MM.1S (cell line): ENCODE results near the gene ALG9.

ENCODE experiments used
- DNase-seq: peaks from one replicate; pipeline ENCODE4 v3.0.0-alpha.2; 2015
- H2AFZ ChIP-seq: fragments of 300-600 bp; sonication (generic); 2 replicates; pipeline ENCODE4 v1.6.0; 2016; ENCODE audit warnings: antibody characterized with exemption, low read length
- H3F3A ChIP-seq: fragments of 300-600 bp; sonication (generic); 2 replicates; pipeline ENCODE4 v1.6.1; 2016; ENCODE audit warnings: mild to moderate bottlenecking, antibody characterized with exemption, low read length, moderate library complexity, mixed read lengths; ENCODE audit not compliant: insufficient read depth
- H3K27ac ChIP-seq: fragments of 300-600 bp; sonication (generic); 2 replicates; pipeline ENCODE4 v1.5.1; 2016; ENCODE audit warnings: mild to moderate bottlenecking, low read length
- H3K27me3 ChIP-seq: fragments of 300-600 bp; sonication (generic); replicated peaks from 2 replicates; pipeline ENCODE4 v1.6.0; 2016; ENCODE audit warnings: low read length; ENCODE audit not compliant: insufficient read depth
- H3K36me3 ChIP-seq: fragments of 300-600 bp; sonication (generic); replicated peaks from 2 replicates; pipeline ENCODE4 v1.6.1; 2016; ENCODE audit warnings: mild to moderate bottlenecking, low read length, mixed read lengths; ENCODE audit not compliant: insufficient read depth
- H3K4me1 ChIP-seq: fragments of 300-600 bp; sonication (generic); 2 replicates; pipeline ENCODE4 v1.6.1; 2016; ENCODE audit warnings: low read length, mixed read lengths
- H3K4me2 ChIP-seq: fragments of 300-600 bp; sonication (generic); 2 replicates; pipeline ENCODE4 v1.6.0; 2016; ENCODE audit warnings: low read depth, low read length
- H3K4me3 ChIP-seq: fragments of 300-600 bp; sonication (generic); 2 replicates; pipeline ENCODE4 v1.5.1; 2016; ENCODE audit warnings: low read length, mixed read lengths
- H3K79me2 ChIP-seq: fragments of 300-600 bp; sonication (generic); 2 replicates; pipeline ENCODE4 v1.6.1; 2016; ENCODE audit warnings: mixed run types, low read length, mixed read lengths
- H3K9ac ChIP-seq: fragments of 300-600 bp; sonication (generic); 2 replicates; pipeline ENCODE4 v1.6.1; 2016; ENCODE audit warnings: low read length, mixed read lengths
- H3K9me2 ChIP-seq: fragments of 300-600 bp; sonication (generic); replicated peaks from 2 replicates; pipeline ENCODE4 v1.6.1; 2016; ENCODE audit warnings: mild to moderate bottlenecking, low read length, mixed read lengths; ENCODE audit not compliant: insufficient read depth
- H3K9me3 ChIP-seq: fragments of 300-600 bp; sonication (generic); replicated peaks from 2 replicates; pipeline ENCODE4 v1.6.1; 2016; ENCODE audit warnings: mild to moderate bottlenecking, low read length, mixed read lengths; ENCODE audit not compliant: insufficient read depth
- H4K20me1 ChIP-seq: fragments of 300-600 bp; sonication (generic); 2 replicates; pipeline ENCODE4 v1.6.1; 2016; ENCODE audit warnings: mild to moderate bottlenecking, low read length, moderate library complexity, mixed read lengths; ENCODE audit not compliant: insufficient read depth
- EZH2 ChIP-seq: fragments of 300-600 bp; sonication (generic); optimal IDR thresholded peaks from 2 replicates; pipeline ENCODE3; 2017; ENCODE audit warnings: low read depth, mild to moderate bottlenecking, antibody characterized with exemption, low read length, mixed read lengths
- EZH2phosphoT487 ChIP-seq: fragments of 300-600 bp; sonication (generic); IDR thresholded peaks from 2 replicates; pipeline ENCODE4 v1.6.1; 2018; ENCODE audit warnings: antibody characterized with exemption, low read length
- TF ChIP-seq, protein P1 (sequence below): fragments of 300-600 bp; sonication (generic); IDR thresholded peaks from 2 replicates; pipeline ENCODE4 v1.5.1; 2016; ENCODE audit warnings: antibody characterized with exemption, low read length, mixed read lengths

ALG9 gene

DNA sequence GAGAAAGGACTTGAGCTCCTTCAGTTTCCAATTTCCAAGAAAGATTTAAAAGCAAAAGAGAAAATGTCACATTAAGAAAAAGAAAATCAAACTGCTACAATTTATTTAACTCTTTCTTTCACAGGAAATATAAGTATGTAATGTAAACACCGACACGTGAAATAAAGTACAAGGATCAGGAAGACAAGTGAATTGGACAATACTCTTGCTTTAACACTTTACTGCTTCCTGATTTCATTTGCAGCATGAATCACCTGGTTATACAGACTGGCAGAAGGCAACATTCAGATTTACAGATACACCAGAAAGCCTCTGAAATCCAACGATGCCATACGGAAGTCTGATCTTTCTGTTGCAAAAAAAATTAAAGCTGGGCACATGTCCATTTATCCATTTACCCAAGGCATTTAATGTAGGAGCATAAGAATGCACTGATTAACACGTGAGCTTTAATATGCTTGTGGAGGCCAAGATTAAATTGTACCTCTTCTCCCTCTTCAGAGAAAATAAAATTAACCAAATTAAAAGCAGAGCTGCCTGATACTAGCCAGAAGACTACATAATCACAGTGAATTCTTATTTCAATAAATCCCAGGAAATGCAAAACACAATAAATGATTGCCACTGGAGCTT is 89.2 kb downstream of the ALG9 start:
- no peak for DNase-seq
- Histone ChIP-seq H3K9me2 (no peaks in the 10 kb centered on the region), H3K9ac (no peak overlapping the region), H3F3A (no peaks in the 10 kb centered on the region), H3K4me3 (no peak overlapping the region), H3K79me2 (no peaks in the 10 kb centered on the region), H3K27ac (no peak overlapping the region), H2AFZ (no peak overlapping the region), H3K27me3 (no peaks in the 10 kb centered on the region), H4K20me1 (no peaks in the 10 kb centered on the region), H3K9me3 (no peaks in the 10 kb centered on the region), H3K4me2 (no peak overlapping the region), H3K4me1 (no peaks in the 10 kb centered on the region; the same call in 1 of the 2 replicates), H3K36me3 (no peaks in the 10 kb centered on the region)
- TF ChIP-seq, protein P1, sequence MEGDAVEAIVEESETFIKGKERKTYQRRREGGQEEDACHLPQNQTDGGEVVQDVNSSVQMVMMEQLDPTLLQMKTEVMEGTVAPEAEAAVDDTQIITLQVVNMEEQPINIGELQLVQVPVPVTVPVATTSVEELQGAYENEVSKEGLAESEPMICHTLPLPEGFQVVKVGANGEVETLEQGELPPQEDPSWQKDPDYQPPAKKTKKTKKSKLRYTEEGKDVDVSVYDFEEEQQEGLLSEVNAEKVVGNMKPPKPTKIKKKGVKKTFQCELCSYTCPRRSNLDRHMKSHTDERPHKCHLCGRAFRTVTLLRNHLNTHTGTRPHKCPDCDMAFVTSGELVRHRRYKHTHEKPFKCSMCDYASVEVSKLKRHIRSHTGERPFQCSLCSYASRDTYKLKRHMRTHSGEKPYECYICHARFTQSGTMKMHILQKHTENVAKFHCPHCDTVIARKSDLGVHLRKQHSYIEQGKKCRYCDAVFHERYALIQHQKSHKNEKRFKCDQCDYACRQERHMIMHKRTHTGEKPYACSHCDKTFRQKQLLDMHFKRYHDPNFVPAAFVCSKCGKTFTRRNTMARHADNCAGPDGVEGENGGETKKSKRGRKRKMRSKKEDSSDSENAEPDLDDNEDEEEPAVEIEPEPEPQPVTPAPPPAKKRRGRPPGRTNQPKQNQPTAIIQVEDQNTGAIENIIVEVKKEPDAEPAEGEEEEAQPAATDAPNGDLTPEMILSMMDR, result no peak
- TF ChIP-seq EZH2 (no peak), EZH2phosphoT487 (no peak)

DNA sequence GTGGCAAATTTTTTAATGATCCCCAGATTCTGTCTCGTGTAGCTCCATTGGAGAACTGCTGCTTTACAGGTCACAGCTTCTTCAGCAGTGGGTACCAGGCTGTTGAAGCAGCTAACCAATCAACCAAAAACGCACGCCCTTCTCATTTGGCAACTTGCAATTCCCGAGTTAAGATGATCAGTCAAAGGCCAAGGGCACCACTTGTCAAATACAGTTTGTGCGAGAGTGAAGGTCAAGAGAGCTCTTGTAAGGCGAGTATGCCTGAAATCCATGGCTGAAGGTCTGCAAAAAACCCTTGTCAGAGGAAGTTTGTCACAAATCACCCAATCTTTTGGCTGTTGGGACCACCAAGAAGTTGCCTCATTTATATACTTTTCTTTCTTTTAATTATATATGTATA is 92.3 kb downstream of the ALG9 start:
- no peaks in the 10 kb centered on the region for H3K9me2 ChIP-seq
- peaks cover 11% of the 10 kb centered on the region for H3K4me1 ChIP-seq
- no peak for TF ChIP-seq EZH2phosphoT487
- TF ChIP-seq, protein P1, result no peak
- no peak for TF ChIP-seq EZH2
- no peaks in the 10 kb centered on the region for H3F3A ChIP-seq
- no peak overlapping the region for H3K9ac ChIP-seq
- no peak for DNase-seq
- no peaks in the 10 kb centered on the region for H3K79me2 ChIP-seq
- no peak overlapping the region for H3K4me3 ChIP-seq
- no peaks in the 10 kb centered on the region for H3K36me3 ChIP-seq
- H3K27me3 ChIP-seq, result no peaks in the 10 kb centered on the region
- H3K4me2 ChIP-seq, result no peak overlapping the region
- H4K20me1 ChIP-seq, result no peaks in the 10 kb centered on the region
- no peaks in the 10 kb centered on the region for H3K9me3 ChIP-seq
- no peak overlapping the region for H3K27ac ChIP-seq
- H2AFZ ChIP-seq, result no peak overlapping the region

GRCh38 chr11:111778047-111778558 is 93.3 kb downstream of the ALG9 start:
- Histone ChIP-seq H3K4me2 (no peak overlapping the region), H3K27me3 (no peaks in the 10 kb centered on the region), H3K27ac (no peak overlapping the region), H3K36me3 (no peaks in the 10 kb centered on the region), H3K9ac (no peak overlapping the region), H3K9me3 (no peaks in the 10 kb centered on the region), H3K4me3 (no peak overlapping the region), H3K79me2 (no peaks in the 10 kb centered on the region), H2AFZ (no peak overlapping the region), H3K4me1 (peaks cover 11% of the 10 kb centered on the region), H3F3A (no peaks in the 10 kb centered on the region), H3K9me2 (no peaks in the 10 kb centered on the region), H4K20me1 (no peaks in the 10 kb centered on the region)
- TF ChIP-seq, protein P1, result no peak
- TF ChIP-seq EZH2phosphoT487 (no peak), EZH2 (no peak)
- no peak for DNase-seq
